Panc1 (cell line): ENCODE results near the gene SECISBP2. TPM values are rescaled to one million over a fixed set of nuclear protein-coding genes. Genes with fewer than 3 reads are reported as not detected.

Experiments
- ATAC-seq: fragments of 200-7000 bp; cut with Tn5 transposase; 2 replicates; pipeline ENCODE4 v1.9.1; 2020; ENCODE audit warnings: mild to moderate bottlenecking, moderate library complexity
- BruUV-seq: library from RNA; stranded (reverse); fragments of 400-500 nt; replicated peaks from 2 replicates; lab custom pipeline; 2021; lab: Mats Ljungman, UMichigan
- CTCF ChIA-PET: fragments of 300-600 bp; sonication (Branson Sonifier 250); formaldehyde crosslinking; loops from one replicate; lab custom pipeline; 2022; ENCODE audit warnings: antibody characterized with exemption; lab: Charles Lee
- POLR2A ChIA-PET: fragments of 300-600 bp; sonication (Branson Sonifier 250); formaldehyde crosslinking; loops from one replicate; lab custom pipeline; 2022; ENCODE audit warnings: antibody characterized with exemption; lab: Charles Lee
- DNase-seq: peaks from one replicate; pipeline ENCODE4 v3.0.0-alpha.2; 2010; ENCODE audit warnings: low read depth, low spot score
- H3K27ac ChIP-seq: 2 replicates; pipeline ENCODE4 v1.5.1; 2011; ENCODE audit warnings: mild to moderate bottlenecking, low read length, inconsistent platforms
- H3K27me3 ChIP-seq: fragments of 200-500 bp; sonication (Bioruptor generic); 2 replicates; pipeline ENCODE4 v1.6.0; 2014; ENCODE audit warnings: low read length, inconsistent platforms; ENCODE audit not compliant: control insufficient read depth, insufficient read depth
- H3K36me3 ChIP-seq: fragments of 200-500 bp; sonication (Bioruptor generic); 2 replicates; pipeline ENCODE4 v1.5.1; 2014; ENCODE audit warnings: inconsistent platforms, mild to moderate bottlenecking, low read length, moderate library complexity; ENCODE audit not compliant: control insufficient read depth, insufficient read depth
- H3K4me1 ChIP-seq: 2 replicates; pipeline ENCODE4 v1.5.1; 2011; ENCODE audit warnings: inconsistent platforms, mild to moderate bottlenecking, low read length, moderate library complexity; ENCODE audit not compliant: control insufficient read depth, insufficient read depth
- H3K4me3 ChIP-seq, 2 experiments: 2 replicates each; pipeline ENCODE4 v1.5.1; 2011 to 2012; ENCODE audit warnings: low read depth in 2 of 2, low read length in 2 of 2, mild to moderate bottlenecking in 2 of 2, inconsistent platforms in 1 of 2, moderate library complexity in 1 of 2
- H3K9me3 ChIP-seq: fragments of 200-500 bp; sonication (Bioruptor generic); 2 replicates; pipeline ENCODE4 v1.5.1; 2014; ENCODE audit warnings: low read depth, mild to moderate bottlenecking, inconsistent platforms, low read length, moderate library complexity; ENCODE audit not compliant: control insufficient read depth, insufficient read depth
- POLR2AphosphoS5 ChIP-seq: IDR thresholded peaks from 2 replicates; pipeline ENCODE4 v1.6.1; 2012; ENCODE audit warnings: mild to moderate bottlenecking, low read depth, low read length, moderate library complexity
- SIN3A ChIP-seq: IDR thresholded peaks from 2 replicates; pipeline ENCODE4 v1.6.1; 2012; ENCODE audit warnings: low read depth, mild to moderate bottlenecking, low read length, moderate library complexity, borderline replicate concordance; ENCODE audit not compliant: insufficient read depth
- TCF7L2 ChIP-seq: IDR thresholded peaks from 2 replicates; pipeline ENCODE4 v1.6.1; 2011; ENCODE audit warnings: mild to moderate bottlenecking, low read depth, low read length, inconsistent platforms
- in situ Hi-C: cut with HindIII; loops from 2 replicates; pipeline ENCODE4 v1.10.0; 2016; ENCODE audit warnings: low sequenced_read_pairs, low pct_unique_long_range_greater_than_20kb
- intact Hi-C: fragments of 100-400 bp; cut with micrococcal nuclease; formaldehyde crosslinking; loops from one replicate; pipeline ENCODE4 v1.10.0; 2022; ENCODE audit not compliant: unreplicated experiment
- total RNA-seq: library from RNA; stranded (reverse); gene quantifications from one replicate; pipeline ENCODE4 v1.2.1, GENCODE V29; 2021; ENCODE audit not compliant: unreplicated experiment
- TF ChIP-seq, protein P1 (sequence below): fragments of 450-650 bp; IDR thresholded peaks from 2 replicates; pipeline ENCODE4 v1.5.1; 2017; ENCODE audit warnings: mild to moderate bottlenecking
- TF ChIP-seq, protein P2 (sequence below), 2 experiments: IDR thresholded peaks; 2 replicates each; pipeline ENCODE4 v1.6.1; 2011 to 2012; ENCODE audit warnings: low read depth in 2 of 2, control low read depth in 1 of 2, low read length in 1 of 2, mild to moderate bottlenecking in 1 of 2, moderate library complexity in 1 of 2; ENCODE audit not compliant: insufficient read depth in 1 of 2

SECISBP2 gene
- total RNA-seq, 1 experiment from 2014 or later, result 17.7 TPM

DNA sequence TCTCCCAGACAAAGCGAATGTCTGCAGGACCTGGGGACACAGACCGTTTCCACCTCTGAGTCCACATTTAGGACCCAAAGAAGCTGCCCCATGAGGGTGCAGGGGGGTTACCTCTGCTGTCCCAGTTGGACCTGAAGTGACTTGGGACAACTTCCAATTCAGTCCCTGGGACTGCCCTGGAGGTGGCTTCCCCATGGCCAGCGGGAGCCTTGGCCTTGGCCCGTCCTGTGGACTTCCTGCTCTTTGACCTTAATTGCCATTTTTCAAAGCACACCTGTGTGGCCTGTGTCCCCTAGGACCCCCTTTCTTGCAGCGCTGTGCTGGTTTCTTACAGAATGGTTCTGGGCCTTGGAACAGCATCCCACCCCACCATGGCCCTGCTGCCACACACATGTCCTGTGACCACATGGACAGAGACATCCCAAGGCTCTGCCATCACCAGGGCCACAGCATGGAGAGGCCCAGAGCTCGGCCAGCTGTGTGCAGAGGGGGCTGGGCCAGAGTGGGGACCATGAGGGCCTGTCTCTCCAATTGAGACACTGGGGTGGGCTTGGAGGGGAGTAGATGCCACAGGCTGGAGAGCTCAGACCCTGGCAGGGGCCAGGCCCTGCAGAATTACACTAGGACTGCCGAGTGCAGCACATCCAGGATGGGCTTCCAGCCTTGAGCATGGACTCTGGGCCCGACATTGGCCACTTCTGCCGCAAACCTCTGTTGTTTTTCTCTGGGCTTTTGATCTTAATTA is 45.8 kb downstream of the SECISBP2 start:
- TF ChIP-seq, protein P1, sequence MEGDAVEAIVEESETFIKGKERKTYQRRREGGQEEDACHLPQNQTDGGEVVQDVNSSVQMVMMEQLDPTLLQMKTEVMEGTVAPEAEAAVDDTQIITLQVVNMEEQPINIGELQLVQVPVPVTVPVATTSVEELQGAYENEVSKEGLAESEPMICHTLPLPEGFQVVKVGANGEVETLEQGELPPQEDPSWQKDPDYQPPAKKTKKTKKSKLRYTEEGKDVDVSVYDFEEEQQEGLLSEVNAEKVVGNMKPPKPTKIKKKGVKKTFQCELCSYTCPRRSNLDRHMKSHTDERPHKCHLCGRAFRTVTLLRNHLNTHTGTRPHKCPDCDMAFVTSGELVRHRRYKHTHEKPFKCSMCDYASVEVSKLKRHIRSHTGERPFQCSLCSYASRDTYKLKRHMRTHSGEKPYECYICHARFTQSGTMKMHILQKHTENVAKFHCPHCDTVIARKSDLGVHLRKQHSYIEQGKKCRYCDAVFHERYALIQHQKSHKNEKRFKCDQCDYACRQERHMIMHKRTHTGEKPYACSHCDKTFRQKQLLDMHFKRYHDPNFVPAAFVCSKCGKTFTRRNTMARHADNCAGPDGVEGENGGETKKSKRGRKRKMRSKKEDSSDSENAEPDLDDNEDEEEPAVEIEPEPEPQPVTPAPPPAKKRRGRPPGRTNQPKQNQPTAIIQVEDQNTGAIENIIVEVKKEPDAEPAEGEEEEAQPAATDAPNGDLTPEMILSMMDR, result no peak
- TF ChIP-seq, protein P2, sequence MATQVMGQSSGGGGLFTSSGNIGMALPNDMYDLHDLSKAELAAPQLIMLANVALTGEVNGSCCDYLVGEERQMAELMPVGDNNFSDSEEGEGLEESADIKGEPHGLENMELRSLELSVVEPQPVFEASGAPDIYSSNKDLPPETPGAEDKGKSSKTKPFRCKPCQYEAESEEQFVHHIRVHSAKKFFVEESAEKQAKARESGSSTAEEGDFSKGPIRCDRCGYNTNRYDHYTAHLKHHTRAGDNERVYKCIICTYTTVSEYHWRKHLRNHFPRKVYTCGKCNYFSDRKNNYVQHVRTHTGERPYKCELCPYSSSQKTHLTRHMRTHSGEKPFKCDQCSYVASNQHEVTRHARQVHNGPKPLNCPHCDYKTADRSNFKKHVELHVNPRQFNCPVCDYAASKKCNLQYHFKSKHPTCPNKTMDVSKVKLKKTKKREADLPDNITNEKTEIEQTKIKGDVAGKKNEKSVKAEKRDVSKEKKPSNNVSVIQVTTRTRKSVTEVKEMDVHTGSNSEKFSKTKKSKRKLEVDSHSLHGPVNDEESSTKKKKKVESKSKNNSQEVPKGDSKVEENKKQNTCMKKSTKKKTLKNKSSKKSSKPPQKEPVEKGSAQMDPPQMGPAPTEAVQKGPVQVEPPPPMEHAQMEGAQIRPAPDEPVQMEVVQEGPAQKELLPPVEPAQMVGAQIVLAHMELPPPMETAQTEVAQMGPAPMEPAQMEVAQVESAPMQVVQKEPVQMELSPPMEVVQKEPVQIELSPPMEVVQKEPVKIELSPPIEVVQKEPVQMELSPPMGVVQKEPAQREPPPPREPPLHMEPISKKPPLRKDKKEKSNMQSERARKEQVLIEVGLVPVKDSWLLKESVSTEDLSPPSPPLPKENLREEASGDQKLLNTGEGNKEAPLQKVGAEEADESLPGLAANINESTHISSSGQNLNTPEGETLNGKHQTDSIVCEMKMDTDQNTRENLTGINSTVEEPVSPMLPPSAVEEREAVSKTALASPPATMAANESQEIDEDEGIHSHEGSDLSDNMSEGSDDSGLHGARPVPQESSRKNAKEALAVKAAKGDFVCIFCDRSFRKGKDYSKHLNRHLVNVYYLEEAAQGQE (IDR thresholded peaks at IDR 0.05; ENCODE audit: insufficient read depth in 1 of 2, low read depth in 2 of 2, low read length in 1 of 2), result no peak
- no peak for TF ChIP-seq POLR2AphosphoS5
- no peak for TF ChIP-seq TCF7L2
- TF ChIP-seq SIN3A, result no peak
- Histone ChIP-seq H3K4me3 (no peak overlapping the region), H3K36me3 (no peaks in the 10 kb centered on the region), H3K27me3 (no peaks in the 10 kb centered on the region), H3K9me3 (no peaks in the 10 kb centered on the region), H3K4me1 (no peaks in the 10 kb centered on the region), H3K27ac (no peak overlapping the region)
- ATAC-seq, result no peak
- intact Hi-C loops (no loop called here), in situ Hi-C loops (no loop called here)
- BruUV-seq, result no TSS peak
- CTCF ChIA-PET, result no interaction called here
- POLR2A ChIA-PET, result no interaction called here
- DNase-seq, result no peak

DNA sequence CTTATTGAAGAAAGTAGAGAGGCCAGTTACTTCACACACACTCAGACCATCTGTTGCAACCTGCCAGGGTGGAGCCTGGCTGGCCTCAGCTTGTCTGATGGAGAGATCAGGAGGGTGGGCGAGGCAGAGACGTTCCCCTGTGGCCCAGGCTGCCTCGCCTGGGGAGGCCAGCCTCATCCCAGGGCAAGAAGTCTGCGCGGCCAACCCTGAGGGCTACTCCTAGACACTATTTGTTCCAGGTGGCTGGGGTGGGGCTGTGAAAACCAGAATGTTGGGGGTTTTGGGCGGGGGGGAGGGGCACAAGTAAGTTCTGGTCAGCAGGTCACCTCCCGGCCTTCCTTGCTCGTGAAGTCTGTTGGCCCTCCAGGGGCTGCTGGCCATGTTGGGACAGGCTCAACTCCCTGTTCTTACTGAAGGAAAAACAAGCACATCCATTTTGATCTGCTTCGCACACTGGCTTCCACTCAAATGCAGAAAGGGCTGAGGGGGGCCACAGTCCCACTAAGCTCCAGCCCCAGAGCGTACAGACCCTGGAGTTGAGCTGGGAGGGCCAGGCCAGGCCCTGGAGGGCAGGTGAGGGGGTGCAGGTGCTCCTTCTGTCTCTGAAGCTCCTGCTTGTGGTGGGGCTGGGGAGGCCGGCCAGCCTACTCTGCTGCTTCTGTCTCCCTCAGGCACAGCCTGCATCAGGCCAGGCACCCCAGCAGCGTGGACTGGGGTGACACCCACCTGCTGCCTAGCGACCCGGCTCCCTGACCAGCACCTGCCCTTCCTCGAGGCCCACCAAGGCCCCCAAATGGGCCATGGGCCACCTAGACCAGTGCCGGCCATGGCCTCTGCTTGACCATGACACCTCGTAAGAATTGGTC is 46.6 kb downstream of the SECISBP2 start:
- ChIA-PET CTCF (no interaction called here), POLR2A (no interaction called here)
- no peaks in the 10 kb centered on the region for H3K9me3 ChIP-seq
- TF ChIP-seq SIN3A (no peak), TCF7L2 (no peak), POLR2AphosphoS5 (no peak)
- TF ChIP-seq, protein P2 (IDR thresholded peaks at IDR 0.05; ENCODE audit: insufficient read depth in 1 of 2, low read depth in 2 of 2, low read length in 1 of 2), result no peak
- TF ChIP-seq, protein P1, result no peak
- H3K27ac ChIP-seq, result no peak overlapping the region
- H3K27me3 ChIP-seq, result no peaks in the 10 kb centered on the region
- DNase-seq (no peak), ATAC-seq (no peak)
- in situ Hi-C loops, result no loop called here
- no peak overlapping the region for H3K4me3 ChIP-seq
- no peaks in the 10 kb centered on the region for H3K36me3 ChIP-seq
- intact Hi-C loops, result no loop called here
- no peaks in the 10 kb centered on the region for H3K4me1 ChIP-seq
- BruUV-seq, result no TSS peak
